H1 (cell line): Measurements from ENCODE around the gene TAS2R1. TPM values are rescaled to one million over a fixed set of nuclear protein-coding genes. Genes with fewer than 3 reads are reported as not detected.

ENCODE experiments used
- CTCF ChIA-PET: fragments of 300-600 bp; sonication (Branson Sonifier 250); formaldehyde crosslinking; loops from one replicate; lab custom pipeline; 2021; ENCODE audit not compliant: partially characterized antibody; lab: Charles Lee
- POLR2A ChIA-PET: fragments of 300-600 bp; sonication (Branson Sonifier 250); formaldehyde crosslinking; loops from one replicate; lab custom pipeline; 2021; ENCODE audit warnings: inconsistent platforms; ENCODE audit not compliant: partially characterized antibody; lab: Charles Lee
- DNase-seq, 2 experiments: peaks; one replicate each; pipeline versions ENCODE4 v3.0.0 to v3.0.0-alpha.2; 2010 to 2022; ENCODE audit warnings: low spot score in 2 of 2, low read depth in 1 of 2, mixed read lengths in 1 of 2
- FAIRE-seq: peaks from 2 replicates; lab custom pipeline; 2011; peaks lifted over from hg19 to GRCh38; lab: Jason Lieb, UNC
- H2AFZ ChIP-seq: 2 replicates; pipeline ENCODE4 v1.8.1; 2012; ENCODE audit warnings: low read length, inconsistent platforms
- H2AK5ac ChIP-seq: 2 replicates; pipeline ENCODE4 v1.6.1; 2013; ENCODE audit warnings: low read depth, low read length
- H2BK120ac ChIP-seq: replicated peaks from 2 replicates; pipeline ENCODE3; 2013; ENCODE audit warnings: low read depth, low read length, inconsistent platforms
- H2BK12ac ChIP-seq: 2 replicates; pipeline ENCODE4 v1.6.1; 2013; ENCODE audit warnings: low read depth, low read length
- H2BK15ac ChIP-seq: 2 replicates; pipeline ENCODE4 v1.6.1; 2013; ENCODE audit warnings: low read length
- H2BK20ac ChIP-seq: 2 replicates; pipeline ENCODE4 v1.6.1; 2013; ENCODE audit warnings: low read length
- H2BK5ac ChIP-seq: 2 replicates; pipeline ENCODE4 v1.6.1; 2013; ENCODE audit warnings: low read depth, low read length
- H3K14ac ChIP-seq: 2 replicates; pipeline ENCODE4 v1.6.1; 2013; ENCODE audit warnings: inconsistent platforms; ENCODE audit not compliant: insufficient read length
- H3K18ac ChIP-seq: 2 replicates; pipeline ENCODE4 v1.6.1; 2013; ENCODE audit warnings: low read length; ENCODE audit errors: extremely low read depth
- H3K23ac ChIP-seq: 2 replicates; pipeline ENCODE4 v1.6.1; 2013; ENCODE audit warnings: inconsistent platforms; ENCODE audit not compliant: insufficient read length
- H3K23me2 ChIP-seq: 2 replicates; pipeline ENCODE4 v1.6.1; 2013; ENCODE audit warnings: low read depth, low read length
- H3K27ac ChIP-seq: 2 replicates; pipeline ENCODE4 v1.6.1; 2011; ENCODE audit warnings: low read depth, low read length, inconsistent platforms
- H3K27me3 ChIP-seq, 4 experiments: replicated peaks in 1 of 4; 1 replicate in 1 of 4; 2 replicates in 3 of 4; pipeline versions ENCODE4 v1.6.1 to v1.8.1; 2011 to 2013; ENCODE audit warnings: low read length in 3 of 4, mild to moderate bottlenecking in 3 of 4, inconsistent platforms in 2 of 4, mixed read lengths in 2 of 4, moderate library complexity in 1 of 4; ENCODE audit not compliant: control insufficient read depth in 3 of 4, insufficient read depth in 3 of 4; ENCODE audit errors: extremely low read depth in 1 of 4
- H3K36me3 ChIP-seq, 4 experiments: 2 replicates each; pipeline versions ENCODE4 v1.6.1 to v1.8.1; 2011 to 2013; ENCODE audit warnings: mild to moderate bottlenecking in 4 of 4, low read length in 3 of 4, moderate library complexity in 2 of 4, control low read depth in 1 of 4, inconsistent platforms in 1 of 4; ENCODE audit not compliant: insufficient read depth in 4 of 4, control insufficient read depth in 2 of 4
- H3K4ac ChIP-seq: replicated peaks from 2 replicates; pipeline ENCODE3; 2013; ENCODE audit warnings: low read length, low read depth, mixed read lengths, inconsistent platforms; ENCODE audit not compliant: insufficient read length
- H3K4me1 ChIP-seq, 4 experiments: replicated peaks in 1 of 4; 1 replicate in 1 of 4; 2 replicates in 3 of 4; pipeline versions ENCODE4 v1.6.1 to v1.8.1; 2011 to 2013; ENCODE audit warnings: low read length in 3 of 4, inconsistent platforms in 2 of 4, mixed read lengths in 1 of 4; ENCODE audit not compliant: insufficient read depth in 4 of 4, control insufficient read depth in 3 of 4
- H3K4me2 ChIP-seq, 2 experiments: 2 replicates each; pipeline versions ENCODE4 v1.6.1 to v1.8.1; 2011 to 2013; ENCODE audit warnings: low read depth in 2 of 2, low read length in 2 of 2, control low read depth in 1 of 2, inconsistent platforms in 1 of 2, mild to moderate bottlenecking in 1 of 2; ENCODE audit not compliant: insufficient read depth in 1 of 2
- H3K4me3 ChIP-seq, 4 experiments: fragments of 200-600, 300-600 bp in 1 of 4; sonication (generic), shearing (Covaris generic), sonication (Bioruptor Twin) in 1 of 4; 2 replicates each; pipeline versions ENCODE4 v1.5.1 to v1.8.1; 2011 to 2016; ENCODE audit warnings: low read length in 4 of 4, low read depth in 3 of 4, control low read depth in 2 of 4, inconsistent platforms in 2 of 4, mild to moderate bottlenecking in 2 of 4, mixed read lengths in 1 of 4, moderate library complexity in 1 of 4; ENCODE audit not compliant: insufficient read depth in 2 of 4; ENCODE audit errors: extremely low read depth in 1 of 4
- H3K56ac ChIP-seq: replicated peaks from 2 replicates; pipeline ENCODE3; 2013; ENCODE audit warnings: low read depth, mild to moderate bottlenecking, mixed read lengths, low read length, inconsistent platforms; ENCODE audit not compliant: insufficient read length
- H3K79me1 ChIP-seq: 2 replicates; pipeline ENCODE4 v1.6.1; 2013; ENCODE audit warnings: low read depth, low read length, control low read depth
- H3K79me2 ChIP-seq, 2 experiments: 2 replicates each; pipeline versions ENCODE4 v1.6.1 to v1.8.1; 2012 to 2013; ENCODE audit warnings: low read length in 2 of 2, mild to moderate bottlenecking in 2 of 2, inconsistent platforms in 1 of 2; ENCODE audit not compliant: insufficient read depth in 2 of 2, control insufficient read depth in 1 of 2
- H3K9ac ChIP-seq, 4 experiments: replicated peaks in 1 of 4; 1 replicate in 1 of 4; 2 replicates in 3 of 4; pipeline versions ENCODE4 v1.6.1 to v1.8.1; 2011 to 2013; ENCODE audit warnings: low read depth in 3 of 4, low read length in 3 of 4, control low read depth in 2 of 4, mild to moderate bottlenecking in 2 of 4, moderate library complexity in 2 of 4, inconsistent platforms in 1 of 4; ENCODE audit errors: extremely low read depth in 1 of 4
- H3K9me3 ChIP-seq, 2 experiments: 2 replicates each; pipeline versions ENCODE4 v1.6.1 to v1.8.1; 2012 to 2013; ENCODE audit warnings: mild to moderate bottlenecking in 2 of 2, moderate library complexity in 2 of 2, control low read depth in 1 of 2, inconsistent platforms in 1 of 2, low read depth in 1 of 2, low read length in 1 of 2, mixed read lengths in 1 of 2; ENCODE audit not compliant: insufficient read depth in 2 of 2
- H4K20me1 ChIP-seq, 2 experiments: replicated peaks in 1 of 2; 2 replicates each; pipeline versions ENCODE3 to v1.8.1; 2011 to 2013; ENCODE audit warnings: inconsistent platforms in 2 of 2, low read length in 2 of 2, mild to moderate bottlenecking in 1 of 2; ENCODE audit not compliant: insufficient read depth in 2 of 2, control insufficient read depth in 1 of 2
- H4K5ac ChIP-seq: 2 replicates; pipeline ENCODE4 v1.6.1; 2013; ENCODE audit warnings: low read length, low read depth, mixed read lengths, inconsistent platforms; ENCODE audit not compliant: insufficient read length
- H4K8ac ChIP-seq: 2 replicates; pipeline ENCODE4 v1.8.0; 2013; ENCODE audit warnings: mild to moderate bottlenecking, moderate library complexity, low read length, inconsistent platforms; ENCODE audit not compliant: insufficient read depth; ENCODE audit errors: extremely low read depth
- H4K91ac ChIP-seq: replicated peaks from 2 replicates; pipeline ENCODE3; 2013; ENCODE audit warnings: low read length, mixed read lengths, inconsistent platforms; ENCODE audit not compliant: insufficient read length
- TCF12 ChIP-seq: IDR thresholded peaks from 2 replicates; pipeline ENCODE4 v1.6.1; 2011; ENCODE audit warnings: low read depth, mild to moderate bottlenecking, low read length
- polyA plus RNA-seq, 7 experiments: library from polyadenylated mRNA; depleted of rRNA in 3 of 7; stranded (reverse) in 5 of 7; unstranded in 2 of 7; fragments of >200 nt in 5 of 7; fragments of 200-250 nt in 2 of 7; gene quantifications; 1 replicate in 5 of 7; 2 replicates in 1 of 7; 4 replicates in 1 of 7; pipeline versions ENCODE4 v1.2.1 to v1.2.3, GENCODE V29; 2011 to 2013; ENCODE audit warnings: missing spikeins in 2 of 7, mixed read lengths in 2 of 7
- total RNA-seq: library from RNA; stranded (reverse); fragmentation: NEBNext Ultra II Directional; extraction: Animal tissue kit (Norgen Biotek cat#: 25700); gene quantifications from 2 replicates; pipeline ENCODE4 v1.2.1, GENCODE V29; 2021

Gene TAS2R1
- total and polyA plus RNA-seq, 2 of the 8 experiments (the other 6 are each of a cell fraction or from before 2014, with no cell fraction given): not detected

DNA sequence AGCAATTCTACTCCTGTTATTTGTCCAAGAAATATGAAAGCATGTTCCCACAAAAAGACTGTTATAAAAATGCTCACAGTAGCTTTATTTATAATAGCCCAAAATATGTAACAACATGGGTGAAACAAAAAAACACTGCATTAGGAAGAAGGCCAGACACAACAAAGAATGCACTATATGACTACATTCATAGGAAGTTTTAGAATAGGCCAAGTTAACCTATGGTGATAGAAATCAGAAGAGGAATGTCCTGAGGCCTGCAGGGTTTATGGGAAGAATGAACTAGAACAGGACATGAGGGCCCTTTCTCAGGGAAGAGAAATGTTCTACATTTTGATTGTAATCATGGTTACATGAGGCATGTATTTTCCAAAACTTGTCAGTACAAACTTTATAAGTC is 24.7 kb upstream of the TAS2R1 start:
- H3K9me3 ChIP-seq: no peaks in the 10 kb centered on the region
- H2BK120ac ChIP-seq: no peak overlapping the region
- H3K27ac ChIP-seq: no peak overlapping the region
- no peaks in the 10 kb centered on the region for H3K36me3 ChIP-seq
- DNase-seq: no peak
- no peak overlapping the region for H3K9ac ChIP-seq
- no peaks in the 10 kb centered on the region for H4K20me1 ChIP-seq
- H2BK20ac ChIP-seq: no peak overlapping the region
- H2BK12ac ChIP-seq: no peak overlapping the region
- ChIA-PET CTCF (no interaction called here), POLR2A (no interaction called here)
- H2BK15ac ChIP-seq: no peak overlapping the region
- H3K79me2 ChIP-seq: no peaks in the 10 kb centered on the region
- H3K18ac ChIP-seq: no peak overlapping the region
- no peaks in the 10 kb centered on the region for H3K4me1 ChIP-seq
- H3K23me2 ChIP-seq: no peaks in the 10 kb centered on the region
- H3K4me3 ChIP-seq: no peak overlapping the region
- H3K56ac ChIP-seq: no peak overlapping the region
- no peak overlapping the region for H4K8ac ChIP-seq
- no peak overlapping the region for H3K23ac ChIP-seq
- H3K4me2 ChIP-seq: no peak overlapping the region
- H2AFZ ChIP-seq: no peak overlapping the region
- H3K14ac ChIP-seq: no peak overlapping the region
- H2BK5ac ChIP-seq: no peak overlapping the region
- no peak overlapping the region for H4K5ac ChIP-seq
- no peaks in the 10 kb centered on the region for H3K79me1 ChIP-seq
- no peak overlapping the region for H3K4ac ChIP-seq
- no peaks in the 10 kb centered on the region for H3K27me3 ChIP-seq
- TF ChIP-seq TCF12: no peak
- no peak overlapping the region for H2AK5ac ChIP-seq
- no peak overlapping the region for H4K91ac ChIP-seq
- FAIRE-seq: no peak
